HEK293T (cell line): ENCODE measurements around the gene RBM4.
"Not testable (repeated sequence)": the region's sequence is repeated elsewhere in the genome, so short reads cannot be mapped to it uniquely, and the experiment has no call there.

Experiments
- CTCF ChIA-PET: fragments of 350-600 bp; formaldehyde crosslinking; extraction: SDS; loops from one replicate; lab custom pipeline; 2021; ENCODE audit warnings: antibody characterized with exemption, inconsistent platforms; lab: Yijun Ruan, JAX
- POLR2A ChIA-PET: fragments of 350-600 bp; formaldehyde crosslinking; extraction: SDS; loops from one replicate; lab custom pipeline; 2020; ENCODE audit warnings: antibody characterized with exemption, inconsistent platforms; lab: Yijun Ruan, JAX
- DNase-seq: peaks from one replicate; pipeline ENCODE4 v3.0.0; 2012; ENCODE audit warnings: mixed read lengths; ENCODE audit errors: extremely low spot score
- ARNT ChIP-seq: fragments of 450-650 bp; IDR thresholded peaks from 2 replicates; pipeline ENCODE4 v1.6.1; 2017; ENCODE audit warnings: mild to moderate bottlenecking
- BHLHE40 ChIP-seq: fragments of 450-650 bp; IDR thresholded peaks from 2 replicates; pipeline ENCODE4 v1.6.1; 2016; ENCODE audit warnings: mild to moderate bottlenecking, moderate library complexity, borderline replicate concordance
- CTBP1 ChIP-seq: fragments of 450-650 bp; IDR thresholded peaks from 2 replicates; pipeline ENCODE4 v1.6.1; 2016; ENCODE audit warnings: borderline replicate concordance
- ELF4 ChIP-seq: fragments of 450-650 bp; IDR thresholded peaks from 2 replicates; pipeline ENCODE4 v1.6.1; 2017; ENCODE audit warnings: antibody characterized with exemption
- FOXA1 ChIP-seq: fragments of 450-650 bp; IDR thresholded peaks from 2 replicates; pipeline ENCODE4 v1.6.1; 2016; ENCODE audit warnings: mild to moderate bottlenecking
- FOXK2 ChIP-seq: fragments of 450-650 bp; IDR thresholded peaks from 2 replicates; pipeline ENCODE4 v1.6.1; 2016; ENCODE audit warnings: mild to moderate bottlenecking
- FOXM1 ChIP-seq: fragments of 450-650 bp; IDR thresholded peaks from 2 replicates; pipeline ENCODE4 v1.6.1; 2017; ENCODE audit warnings: mild to moderate bottlenecking, borderline replicate concordance
- HDGF ChIP-seq: fragments of 450-650 bp; IDR thresholded peaks from 2 replicates; pipeline ENCODE4 v1.6.1; 2017; ENCODE audit warnings: antibody characterized with exemption, borderline replicate concordance
- L3MBTL2 ChIP-seq: fragments of 450-650 bp; conservative IDR thresholded peaks from 2 replicates; pipeline ENCODE4 v1.6.1; 2016; ENCODE audit warnings: mild to moderate bottlenecking
- LEF1 ChIP-seq: fragments of 450-650 bp; IDR thresholded peaks from 2 replicates; pipeline ENCODE4 v1.6.1; 2017; ENCODE audit warnings: mild to moderate bottlenecking, borderline replicate concordance
- NFRKB ChIP-seq: fragments of 450-650 bp; IDR thresholded peaks from 2 replicates; pipeline ENCODE4 v1.6.1; 2016; ENCODE audit warnings: mild to moderate bottlenecking, moderate library complexity
- PKNOX1 ChIP-seq: fragments of 450-650 bp; IDR thresholded peaks from 2 replicates; pipeline ENCODE4 v1.6.1; 2016
- SP1 ChIP-seq: fragments of 450-650 bp; IDR thresholded peaks from 2 replicates; pipeline ENCODE4 v1.6.1; 2017
- SUZ12 ChIP-seq: fragments of 450-650 bp; IDR thresholded peaks from 2 replicates; pipeline ENCODE4 v1.6.1; 2016; ENCODE audit warnings: mild to moderate bottlenecking
- TARDBP ChIP-seq: fragments of 450-650 bp; IDR thresholded peaks from 2 replicates; pipeline ENCODE4 v1.6.1; 2016
- ZNF384 ChIP-seq: fragments of 450-650 bp; IDR thresholded peaks from 2 replicates; pipeline ENCODE4 v1.6.1; 2016

Gene RBM4, protein sequence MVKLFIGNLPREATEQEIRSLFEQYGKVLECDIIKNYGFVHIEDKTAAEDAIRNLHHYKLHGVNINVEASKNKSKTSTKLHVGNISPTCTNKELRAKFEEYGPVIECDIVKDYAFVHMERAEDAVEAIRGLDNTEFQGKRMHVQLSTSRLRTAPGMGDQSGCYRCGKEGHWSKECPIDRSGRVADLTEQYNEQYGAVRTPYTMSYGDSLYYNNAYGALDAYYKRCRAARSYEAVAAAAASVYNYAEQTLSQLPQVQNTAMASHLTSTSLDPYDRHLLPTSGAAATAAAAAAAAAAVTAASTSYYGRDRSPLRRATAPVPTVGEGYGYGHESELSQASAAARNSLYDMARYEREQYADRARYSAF

GRCh38 chr11:66638177-66639065, at the start of gene RBM4:
Gene RBM4, plus strand, starts transcription at chr11:66638703. Its CDS starts 1,009 bp downstream, at chr11:66639712.
- peak; percentile 97 for DNase-seq
- POLR2A ChIA-PET, result interaction anchor here (0.7 to 7.5 kb wide), 23 partner anchors 9 to 417 kb away, joined by 3 to 84 read pairs (median 5); partner anchors contain the start of genes CCDC87, CCS, CTSF and RBM14
- CTCF ChIA-PET, result interaction anchor here (0.7 to 1.3 kb wide), 4 partner anchors 11 to 46 kb away, joined by 3 to 5 read pairs (median 4); partner anchors contain the start of genes CCDC87 and RBM4B
- no peak for TF ChIP-seq TARDBP
- peak; percentile 99 for TF ChIP-seq PKNOX1
- TF ChIP-seq NFRKB, result 0 out of 2 replicates have a peak, but pooled peaks have one; percentile 48
- TF ChIP-seq L3MBTL2, result peak; percentile 94
- peak; percentile 24; the same call in 1 of the 2 replicates for TF ChIP-seq ELF4

- ChIA-PET POLR2A (interaction anchor here (8.6 kb wide), 1 partner anchor 28 kb away, joined by 61 read pairs; the partner anchor contains the start of gene RBM14), CTCF (interaction anchor here (1.1 kb wide), 1 partner anchor 17 kb away, joined by 3 read pairs; no protein-coding TSS in a partner anchor)
- DNase-seq, result not testable (repeated sequence)
Observed at GRCh38 chr11:66589315-66589714, 49.2 kb upstream of the RBM4 start.

DNA sequence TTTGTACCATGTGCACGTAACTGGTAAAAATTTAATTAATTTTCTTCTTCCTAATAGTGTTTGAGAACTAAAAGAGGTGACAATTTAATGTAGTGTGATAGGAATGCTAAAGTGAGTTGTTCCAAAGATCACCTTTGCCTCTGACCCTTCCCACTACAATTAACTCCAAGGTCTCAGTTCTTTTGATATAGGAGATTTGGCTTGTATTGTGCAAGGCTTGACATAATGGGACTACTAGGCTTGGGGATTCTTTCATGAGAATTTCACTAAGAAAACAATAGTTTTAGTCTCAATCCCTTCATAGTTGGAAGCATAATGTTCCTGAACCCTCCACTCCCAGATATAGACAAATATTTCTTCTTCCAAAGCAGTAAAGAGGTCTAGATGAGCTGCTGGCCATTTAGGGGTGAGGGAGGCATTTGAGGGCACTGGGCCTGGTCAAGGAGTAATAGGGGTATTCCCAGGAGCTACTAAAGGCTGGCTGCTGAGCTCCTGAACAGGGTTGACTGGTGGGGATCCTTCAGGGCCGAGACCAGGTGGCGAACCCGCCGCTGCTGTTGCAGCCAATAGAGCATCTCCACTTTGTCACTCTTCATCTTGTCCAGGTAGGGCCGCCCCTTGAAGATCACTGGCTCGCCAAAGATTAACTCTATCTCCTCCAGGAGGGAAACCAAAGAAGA, 48.4 kb upstream of the RBM4 start:
- TF ChIP-seq L3MBTL2 (no peak), FOXA1 (no peak), TARDBP (no peak), HDGF (no peak), NFRKB (no peak), ZNF384 (no peak), PKNOX1 (no peak), ELF4 (no peak), FOXM1 (no peak)
- POLR2A ChIA-PET, result interaction anchor here (0.6 to 8.6 kb wide), 4 partner anchors 27 to 435 kb away, joined by 3 to 61 read pairs (median 12); partner anchors contain the start of genes RBM14, RBM4 and RBM4B
- no peak for DNase-seq
- CTCF ChIA-PET, result interaction anchor here (1.1 kb wide), 2 partner anchors 16 to 87 kb away, joined by 3 read pairs; partner anchors contain the start of gene RBM4B

GRCh38 chr11:66591175-66591574, 47.3 kb upstream of the RBM4 start:
- ChIA-PET POLR2A (interaction anchor here (1.9 to 8.6 kb wide), 3 partner anchors 26 to 87 kb away, joined by 5 to 61 read pairs (median 19); partner anchors contain the start of genes RBM14, RBM4 and RBM4B), CTCF (interaction anchor here (0.6 to 2.1 kb wide), 3 partner anchors 10 to 455 kb away, joined by 3 to 8 read pairs (median 4); partner anchors contain the start of gene RBM4B)
- DNase-seq, result no peak
- TF ChIP-seq TARDBP, result no peak
- TF ChIP-seq NFRKB, result no peak
- no peak for TF ChIP-seq L3MBTL2

GRCh38 chr11:66592457-66593302, 45.8 kb upstream of the RBM4 start, which contains the start of the genes CCDC87 and CCS:
Gene CCDC87, minus strand, starts transcription at chr11:66593063. Its CDS starts 48 bp downstream, at chr11:66593015.
Gene CCS, plus strand, starts transcription at chr11:66593185. Its CDS starts 77 bp downstream, at chr11:66593262.
- TF ChIP-seq TARDBP, result no peak
- no peak for TF ChIP-seq FOXM1
- TF ChIP-seq FOXA1, result no peak
- no peak for TF ChIP-seq BHLHE40
- TF ChIP-seq SUZ12, result no peak
- TF ChIP-seq HDGF, result no peak
- TF ChIP-seq ARNT, result no peak
- no peak for TF ChIP-seq ZNF384
- no peak for TF ChIP-seq LEF1
- no peak for TF ChIP-seq CTBP1
- peak; percentile 80 for TF ChIP-seq L3MBTL2
- TF ChIP-seq PKNOX1, result peak; percentile 19; the same call in 1 of the 2 replicates
- TF ChIP-seq NFRKB, result no peak
- TF ChIP-seq SP1, result no peak
- TF ChIP-seq FOXK2, result no peak
- peak; percentile 32; the same call in 1 of the 2 replicates for TF ChIP-seq ELF4
- POLR2A ChIA-PET, result interaction anchor here (0.6 to 8.6 kb wide), 12 partner anchors 10 to 85 kb away, joined by 3 to 61 read pairs (median 4); partner anchors contain the start of genes RBM14, RBM4 and RBM4B
- DNase-seq, result peak; percentile 100
- CTCF ChIA-PET, result interaction anchor here (0.8 to 2.1 kb wide), 4 partner anchors 11 to 45 kb away, joined by 3 to 8 read pairs (median 5); partner anchors contain the start of gene RBM14
